H1 (cell line): ENCODE results near the gene ADD1. TPM values are rescaled to one million over a fixed set of nuclear protein-coding genes. Genes with fewer than 3 reads are reported as not detected.
A peak's percentile ranks its signal among the peaks of the same experiment; 100 is the strongest.

Source experiments
- CTCF ChIA-PET: fragments of 300-600 bp; sonication (Branson Sonifier 250); formaldehyde crosslinking; loops from one replicate; lab custom pipeline; 2021; ENCODE audit not compliant: partially characterized antibody; lab: Charles Lee
- POLR2A ChIA-PET: fragments of 300-600 bp; sonication (Branson Sonifier 250); formaldehyde crosslinking; loops from one replicate; lab custom pipeline; 2021; ENCODE audit warnings: inconsistent platforms; ENCODE audit not compliant: partially characterized antibody; lab: Charles Lee
- DNase-seq, 2 experiments: peaks; one replicate each; pipeline versions ENCODE4 v3.0.0 to v3.0.0-alpha.2; 2010 to 2022; ENCODE audit warnings: low spot score in 2 of 2, low read depth in 1 of 2, mixed read lengths in 1 of 2
- FAIRE-seq: peaks from 2 replicates; lab custom pipeline; 2011; peaks lifted over from hg19 to GRCh38; lab: Jason Lieb, UNC
- H2AFZ ChIP-seq: 2 replicates; pipeline ENCODE4 v1.8.1; 2012; ENCODE audit warnings: low read length, inconsistent platforms
- H2AK5ac ChIP-seq: 2 replicates; pipeline ENCODE4 v1.6.1; 2013; ENCODE audit warnings: low read depth, low read length
- H2BK120ac ChIP-seq: replicated peaks from 2 replicates; pipeline ENCODE3; 2013; ENCODE audit warnings: low read depth, low read length, inconsistent platforms
- H2BK12ac ChIP-seq: 2 replicates; pipeline ENCODE4 v1.6.1; 2013; ENCODE audit warnings: low read depth, low read length
- H2BK15ac ChIP-seq: 2 replicates; pipeline ENCODE4 v1.6.1; 2013; ENCODE audit warnings: low read length
- H2BK20ac ChIP-seq: 2 replicates; pipeline ENCODE4 v1.6.1; 2013; ENCODE audit warnings: low read length
- H2BK5ac ChIP-seq: 2 replicates; pipeline ENCODE4 v1.6.1; 2013; ENCODE audit warnings: low read depth, low read length
- H3K14ac ChIP-seq: 2 replicates; pipeline ENCODE4 v1.6.1; 2013; ENCODE audit warnings: inconsistent platforms; ENCODE audit not compliant: insufficient read length
- H3K18ac ChIP-seq: 2 replicates; pipeline ENCODE4 v1.6.1; 2013; ENCODE audit warnings: low read length; ENCODE audit errors: extremely low read depth
- H3K23ac ChIP-seq: 2 replicates; pipeline ENCODE4 v1.6.1; 2013; ENCODE audit warnings: inconsistent platforms; ENCODE audit not compliant: insufficient read length
- H3K23me2 ChIP-seq: 2 replicates; pipeline ENCODE4 v1.6.1; 2013; ENCODE audit warnings: low read depth, low read length
- H3K27ac ChIP-seq: 2 replicates; pipeline ENCODE4 v1.6.1; 2011; ENCODE audit warnings: low read depth, low read length, inconsistent platforms
- H3K27me3 ChIP-seq, 4 experiments: replicated peaks in 1 of 4; 1 replicate in 1 of 4; 2 replicates in 3 of 4; pipeline versions ENCODE4 v1.6.1 to v1.8.1; 2011 to 2013; ENCODE audit warnings: low read length in 3 of 4, mild to moderate bottlenecking in 3 of 4, inconsistent platforms in 2 of 4, mixed read lengths in 2 of 4, moderate library complexity in 1 of 4; ENCODE audit not compliant: control insufficient read depth in 3 of 4, insufficient read depth in 3 of 4; ENCODE audit errors: extremely low read depth in 1 of 4
- H3K36me3 ChIP-seq, 4 experiments: 2 replicates each; pipeline versions ENCODE4 v1.6.1 to v1.8.1; 2011 to 2013; ENCODE audit warnings: mild to moderate bottlenecking in 4 of 4, low read length in 3 of 4, moderate library complexity in 2 of 4, control low read depth in 1 of 4, inconsistent platforms in 1 of 4; ENCODE audit not compliant: insufficient read depth in 4 of 4, control insufficient read depth in 2 of 4
- H3K4ac ChIP-seq: replicated peaks from 2 replicates; pipeline ENCODE3; 2013; ENCODE audit warnings: low read length, low read depth, mixed read lengths, inconsistent platforms; ENCODE audit not compliant: insufficient read length
- H3K4me1 ChIP-seq, 4 experiments: replicated peaks in 1 of 4; 1 replicate in 1 of 4; 2 replicates in 3 of 4; pipeline versions ENCODE4 v1.6.1 to v1.8.1; 2011 to 2013; ENCODE audit warnings: low read length in 3 of 4, inconsistent platforms in 2 of 4, mixed read lengths in 1 of 4; ENCODE audit not compliant: insufficient read depth in 4 of 4, control insufficient read depth in 3 of 4
- H3K4me2 ChIP-seq, 2 experiments: 2 replicates each; pipeline versions ENCODE4 v1.6.1 to v1.8.1; 2011 to 2013; ENCODE audit warnings: low read depth in 2 of 2, low read length in 2 of 2, control low read depth in 1 of 2, inconsistent platforms in 1 of 2, mild to moderate bottlenecking in 1 of 2; ENCODE audit not compliant: insufficient read depth in 1 of 2
- H3K4me3 ChIP-seq, 4 experiments: fragments of 200-600, 300-600 bp in 1 of 4; sonication (generic), shearing (Covaris generic), sonication (Bioruptor Twin) in 1 of 4; 2 replicates each; pipeline versions ENCODE4 v1.5.1 to v1.8.1; 2011 to 2016; ENCODE audit warnings: low read length in 4 of 4, low read depth in 3 of 4, control low read depth in 2 of 4, inconsistent platforms in 2 of 4, mild to moderate bottlenecking in 2 of 4, mixed read lengths in 1 of 4, moderate library complexity in 1 of 4; ENCODE audit not compliant: insufficient read depth in 2 of 4; ENCODE audit errors: extremely low read depth in 1 of 4
- H3K56ac ChIP-seq: replicated peaks from 2 replicates; pipeline ENCODE3; 2013; ENCODE audit warnings: low read depth, mild to moderate bottlenecking, mixed read lengths, low read length, inconsistent platforms; ENCODE audit not compliant: insufficient read length
- H3K79me1 ChIP-seq: 2 replicates; pipeline ENCODE4 v1.6.1; 2013; ENCODE audit warnings: low read depth, low read length, control low read depth
- H3K79me2 ChIP-seq, 2 experiments: 2 replicates each; pipeline versions ENCODE4 v1.6.1 to v1.8.1; 2012 to 2013; ENCODE audit warnings: low read length in 2 of 2, mild to moderate bottlenecking in 2 of 2, inconsistent platforms in 1 of 2; ENCODE audit not compliant: insufficient read depth in 2 of 2, control insufficient read depth in 1 of 2
- H3K9ac ChIP-seq, 4 experiments: replicated peaks in 1 of 4; 1 replicate in 1 of 4; 2 replicates in 3 of 4; pipeline versions ENCODE4 v1.6.1 to v1.8.1; 2011 to 2013; ENCODE audit warnings: low read depth in 3 of 4, low read length in 3 of 4, control low read depth in 2 of 4, mild to moderate bottlenecking in 2 of 4, moderate library complexity in 2 of 4, inconsistent platforms in 1 of 4; ENCODE audit errors: extremely low read depth in 1 of 4
- H3K9me3 ChIP-seq, 2 experiments: 2 replicates each; pipeline versions ENCODE4 v1.6.1 to v1.8.1; 2012 to 2013; ENCODE audit warnings: mild to moderate bottlenecking in 2 of 2, moderate library complexity in 2 of 2, control low read depth in 1 of 2, inconsistent platforms in 1 of 2, low read depth in 1 of 2, low read length in 1 of 2, mixed read lengths in 1 of 2; ENCODE audit not compliant: insufficient read depth in 2 of 2
- H4K20me1 ChIP-seq, 2 experiments: replicated peaks in 1 of 2; 2 replicates each; pipeline versions ENCODE3 to v1.8.1; 2011 to 2013; ENCODE audit warnings: inconsistent platforms in 2 of 2, low read length in 2 of 2, mild to moderate bottlenecking in 1 of 2; ENCODE audit not compliant: insufficient read depth in 2 of 2, control insufficient read depth in 1 of 2
- H4K5ac ChIP-seq: 2 replicates; pipeline ENCODE4 v1.6.1; 2013; ENCODE audit warnings: low read length, low read depth, mixed read lengths, inconsistent platforms; ENCODE audit not compliant: insufficient read length
- H4K8ac ChIP-seq: 2 replicates; pipeline ENCODE4 v1.8.0; 2013; ENCODE audit warnings: mild to moderate bottlenecking, moderate library complexity, low read length, inconsistent platforms; ENCODE audit not compliant: insufficient read depth; ENCODE audit errors: extremely low read depth
- H4K91ac ChIP-seq: replicated peaks from 2 replicates; pipeline ENCODE3; 2013; ENCODE audit warnings: low read length, mixed read lengths, inconsistent platforms; ENCODE audit not compliant: insufficient read length
- ATF2 ChIP-seq: IDR thresholded peaks from 2 replicates; pipeline ENCODE4 v1.6.1; 2012; ENCODE audit warnings: low read length, inconsistent platforms
- BACH1 ChIP-seq: IDR thresholded peaks from 2 replicates; pipeline ENCODE4 v1.6.1; 2012; ENCODE audit warnings: low read length, improper control_type of control experiment
- BCL11A ChIP-seq, 2 experiments: IDR thresholded peaks; one replicate each; pipeline ENCODE4 v1.6.1; 2011; ENCODE audit warnings: low read depth in 2 of 2, low read length in 2 of 2, mild to moderate bottlenecking in 2 of 2
- CHD2 ChIP-seq: IDR thresholded peaks from 2 replicates; pipeline ENCODE4 v1.6.1; 2012; ENCODE audit warnings: low read length, improper control_type of control experiment
- EZH2 ChIP-seq: fragments of 200-600 bp; sonication (generic); IDR thresholded peaks from 2 replicates; pipeline ENCODE4 v1.7.1; 2012; ENCODE audit warnings: low read depth, mild to moderate bottlenecking, moderate library complexity, low read length, inconsistent platforms; ENCODE audit not compliant: severe bottlenecking
- JUND ChIP-seq: IDR thresholded peaks from 2 replicates; pipeline ENCODE4 v1.6.1; 2011; ENCODE audit warnings: mild to moderate bottlenecking, improper control_type of control experiment, low read length
- SP2 ChIP-seq: IDR thresholded peaks from 2 replicates; pipeline ENCODE4 v1.6.1; 2012; ENCODE audit warnings: mild to moderate bottlenecking, low read length, inconsistent platforms
- ZNF274 ChIP-seq: IDR thresholded peaks from 2 replicates; pipeline ENCODE4 v1.7.0; 2012; ENCODE audit warnings: low read length, borderline replicate concordance; ENCODE audit errors: extremely low read depth
- WGBS, 2 experiments: shearing (Covaris generic) in 1 of 2; methylation state at CpG; one replicate each; pipeline versions ENCODE4 v1.1.6 to v1.1.7; 2013 to 2015; ENCODE audit warnings: low lambda C conversion rate in 2 of 2, mixed read lengths in 2 of 2, inconsistent platforms in 1 of 2, low coverage in 1 of 2, missing lambda C conversion rate in 1 of 2; ENCODE audit not compliant: insufficient replicate concordance in 2 of 2, insufficient coverage in 1 of 2, insufficient read length in 1 of 2; ENCODE audit errors: extremely low coverage in 1 of 2, missing lambda C conversion rate in 1 of 2; 5-methylcytosine and 5-hydroxymethylcytosine counted together
- polyA plus RNA-seq, 7 experiments: library from polyadenylated mRNA; depleted of rRNA in 3 of 7; stranded (reverse) in 5 of 7; unstranded in 2 of 7; fragments of >200 nt in 5 of 7; fragments of 200-250 nt in 2 of 7; gene quantifications; 1 replicate in 5 of 7; 2 replicates in 1 of 7; 4 replicates in 1 of 7; pipeline versions ENCODE4 v1.2.1 to v1.2.3, GENCODE V29; 2011 to 2013; ENCODE audit warnings: missing spikeins in 2 of 7, mixed read lengths in 2 of 7
- total RNA-seq: library from RNA; stranded (reverse); fragmentation: NEBNext Ultra II Directional; extraction: Animal tissue kit (Norgen Biotek cat#: 25700); gene quantifications from 2 replicates; pipeline ENCODE4 v1.2.1, GENCODE V29; 2021
- TF ChIP-seq, protein P1 (sequence below): IDR thresholded peaks from 2 replicates; pipeline ENCODE4 v1.6.1; 2011; ENCODE audit warnings: low read length, improper control_type of control experiment

The ADD1 gene
- total and polyA plus RNA-seq, 2 of the 8 experiments (the other 6 are each of a cell fraction or from before 2014, with no cell fraction given), result 113 to 143 TPM

DNA sequence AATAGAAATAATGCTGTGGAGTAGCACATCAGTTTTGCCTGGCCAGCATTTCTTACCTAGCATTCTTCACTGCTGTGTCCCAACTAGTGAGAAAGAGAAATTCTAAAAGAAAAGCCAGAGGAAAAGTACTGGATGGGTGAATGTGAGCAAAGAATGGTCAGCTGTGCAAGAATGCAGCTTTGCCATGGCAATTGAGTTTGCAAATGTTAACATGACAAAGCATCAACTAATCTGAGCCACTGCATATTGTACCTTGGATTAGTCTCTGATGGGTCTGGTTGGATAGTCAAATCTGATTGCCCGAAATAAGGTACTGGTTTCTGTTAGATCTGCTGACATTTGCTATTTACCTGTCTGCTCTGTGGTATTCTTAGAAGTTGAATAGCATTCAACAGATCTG, 38.7 kb downstream of the ADD1 start:
- H3K9me3 ChIP-seq, result no peaks in the 10 kb centered on the region
- H3K79me1 ChIP-seq, result no peaks in the 10 kb centered on the region; the same call in none of the 2 replicates
- H3K9ac ChIP-seq, result no peak overlapping the region
- DNase-seq (no peak), FAIRE-seq (no peak)
- no peak overlapping the region for H3K23ac ChIP-seq
- WGBS, 2 experiments, result 91% methylated on average over 1 of the region's 1 CpG; no CpG with 5 or more reads in 1 of the 2 experiments
- peak overlapping the region in 1 of 2 experiments; percentile 48; a peak in 2 of 4 replicates for H3K4me2 ChIP-seq
- no peak overlapping the region for H3K27ac ChIP-seq
- H2BK12ac ChIP-seq, result no peak overlapping the region
- peaks cover 0 to 4% of the 10 kb centered on the region in 2 experiments; a peak in 1 of 4 replicates for H3K79me2 ChIP-seq
- H4K5ac ChIP-seq, result no peak overlapping the region
- H3K4me3 ChIP-seq, result no peak overlapping the region
- H2BK20ac ChIP-seq, result no peak overlapping the region
- H3K18ac ChIP-seq, result no peak overlapping the region
- H4K20me1 ChIP-seq, result peaks cover 0 to 4% of the 10 kb centered on the region in 2 experiments
- no peak overlapping the region for H2AFZ ChIP-seq
- TF ChIP-seq JUND, result no peak
- no peak for TF ChIP-seq EZH2
- no peak for TF ChIP-seq ZNF274
- TF ChIP-seq BCL11A (IDR thresholded peaks at IDR 0.05; ENCODE audit: low read depth in 2 of 2, low read length in 2 of 2), result no peak
- no peak for TF ChIP-seq CHD2
- TF ChIP-seq ATF2, result no peak
- TF ChIP-seq, protein P1, sequence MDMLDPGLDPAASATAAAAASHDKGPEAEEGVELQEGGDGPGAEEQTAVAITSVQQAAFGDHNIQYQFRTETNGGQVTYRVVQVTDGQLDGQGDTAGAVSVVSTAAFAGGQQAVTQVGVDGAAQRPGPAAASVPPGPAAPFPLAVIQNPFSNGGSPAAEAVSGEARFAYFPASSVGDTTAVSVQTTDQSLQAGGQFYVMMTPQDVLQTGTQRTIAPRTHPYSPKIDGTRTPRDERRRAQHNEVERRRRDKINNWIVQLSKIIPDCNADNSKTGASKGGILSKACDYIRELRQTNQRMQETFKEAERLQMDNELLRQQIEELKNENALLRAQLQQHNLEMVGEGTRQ, result no peak
- no peak for TF ChIP-seq SP2
- TF ChIP-seq BACH1, result no peak
- no peak overlapping the region for H4K91ac ChIP-seq
- H3K23me2 ChIP-seq, result no peaks in the 10 kb centered on the region
- H2BK120ac ChIP-seq, result no peak overlapping the region
- ChIA-PET POLR2A (interaction anchor here (0.8 to 1.6 kb wide), 2 partner anchors 14 to 22 kb away, joined by 3 to 6 read pairs; no protein-coding TSS in a partner anchor), CTCF (interaction anchor here (0.6 to 0.7 kb wide), 2 partner anchors 124 to 901 kb away, joined by 3 to 4 read pairs; no protein-coding TSS in a partner anchor)
- H3K4me1 ChIP-seq, result peaks cover 0 to 5% (median 2%) of the 10 kb centered on the region in 4 experiments; a peak in 4 of 7 replicates
- peaks cover 2 to 31% (median 13%) of the 10 kb centered on the region in 4 experiments; a peak in 6 of 8 replicates for H3K36me3 ChIP-seq
- H3K14ac ChIP-seq, result no peak overlapping the region
- H3K4ac ChIP-seq, result no peak overlapping the region
- H3K27me3 ChIP-seq, result no peaks in the 10 kb centered on the region
- H2BK5ac ChIP-seq, result no peak overlapping the region
- no peak overlapping the region for H2AK5ac ChIP-seq
- H4K8ac ChIP-seq, result no peak overlapping the region
- H3K56ac ChIP-seq, result no peak overlapping the region
- H2BK15ac ChIP-seq, result no peak overlapping the region
